Measurements from ENCODE around the gene MCM8. TPM values are rescaled to one million over a fixed set of nuclear protein-coding genes. Genes with fewer than 3 reads are reported as not detected.

MCM8 gene
- total and polyA plus RNA-seq, 2 experiments from 2014 or later, result 10.6 to 30.4 TPM

GRCh38 chr20:5975778-5976177, 25.3 kb downstream of the MCM8 start:
- Histone ChIP-seq H3F3A (replicated peaks; ENCODE audit: low read depth) (no peaks in the 10 kb centered on the region), H3K4me3 (no peak overlapping the region), H3K4me1 (ENCODE audit: insufficient read depth) (0 out of 2 replicates have a peak, but pooled peaks cover 2% of the 10 kb centered on the region), H3K27me3 (ENCODE audit: insufficient read depth) (peaks cover 9% of the 10 kb centered on the region), H3K36me3 (ENCODE audit: insufficient read depth) (peaks cover 22% of the 10 kb centered on the region), H3K4me2 (no peak overlapping the region), H3K27ac (ENCODE audit: low read depth) (no peak overlapping the region), H4K20me1 (replicated peaks; ENCODE audit: insufficient read depth) (peaks cover 18% of the 10 kb centered on the region), H2AFZ (no peak overlapping the region), H3K9me2 (ENCODE audit: insufficient read depth) (no peaks in the 10 kb centered on the region), H3K79me2 (replicated peaks; ENCODE audit: insufficient read depth) (no peaks in the 10 kb centered on the region)
- ATAC-seq (no peak), DNase-seq (ENCODE audit: low spot score) (no peak)
- Mint-ChIP-seq H3K4me1 (peaks cover 9% of the 10 kb centered on the region; the same call in 2 of the 3 replicates), H3K4me3 (no peak overlapping the region), H3K9me3 (no peaks in the 10 kb centered on the region), H3K27ac (no peak overlapping the region), H3K36me3 (ENCODE audit: low read depth) (peaks cover 64% of the 10 kb centered on the region), H3K27me3 (ENCODE audit: insufficient read depth, low read depth, poor library complexity) (peaks cover 10% of the 10 kb centered on the region)
- no peak for TF ChIP-seq ZNF114 (CRISPR knock-in tag; IDR thresholded peaks at IDR 0.05)
- no peak for TF ChIP-seq REST (IDR thresholded peaks at IDR 0.05; ENCODE audit: unreplicated experiment)
- no peak for TF ChIP-seq POLR2AphosphoS5 (IDR thresholded peaks at IDR 0.05; ENCODE audit: low read depth)
- no peak for TF ChIP-seq NANOG (IDR thresholded peaks at IDR 0.05; ENCODE audit: borderline replicate concordance)
- no peak for TF ChIP-seq CREB1 (CRISPR knock-in tag; IDR thresholded peaks at IDR 0.05; ENCODE audit: low read depth)
- TF ChIP-seq ETS1 (IDR thresholded peaks at IDR 0.05), result no peak
- no peak for TF ChIP-seq ZNF462 (CRISPR knock-in tag; IDR thresholded peaks at IDR 0.05)
- TF ChIP-seq JUNB (IDR thresholded peaks at IDR 0.05; ENCODE audit: unreplicated experiment), result no peak
- no peak for TF ChIP-seq ZNF331 (CRISPR knock-in tag; IDR thresholded peaks at IDR 0.05; ENCODE audit: low read depth)
- no peak for TF ChIP-seq EZH2phosphoT487 (IDR thresholded peaks at IDR 0.05; ENCODE audit: unreplicated experiment)
- no peak for TF ChIP-seq STAT1 (IDR thresholded peaks at IDR 0.05; ENCODE audit: unreplicated experiment)
- TF ChIP-seq CTCF (conservative IDR thresholded peaks at IDR 0.05; ENCODE audit: low read depth in 2 of 2), result no peak
- no peak for TF ChIP-seq EZH2 (IDR thresholded peaks at IDR 0.05; ENCODE audit: low read depth, unreplicated experiment)

All from GM23338 (cell line).